Measurements from ENCODE around the gene ZCCHC9. TPM values are rescaled to one million over a fixed set of nuclear protein-coding genes. Genes with fewer than 3 reads are reported as not detected.
"Not testable (repeated sequence)": the region's sequence is repeated elsewhere in the genome, so short reads cannot be mapped to it uniquely, and the experiment has no call there.

Gene ZCCHC9
- total RNA-seq, 2 donors from 2014 or later: 27.6 to 38.6 TPM

- Mint-ChIP-seq H3K9me3 (no peaks in the 10 kb centered on the region), H3K27ac (no peak overlapping the region), H3K36me3 (no peaks in the 10 kb centered on the region)
- ATAC-seq (no peak), DNase-seq (ENCODE audit: low spot score in 2 of 2) (no peak)
Measured at GRCh38 chr5:81335946-81336345, 34.6 kb downstream of the ZCCHC9 start.

- H3K9me3 Mint-ChIP-seq: no peaks in the 10 kb centered on the region
- H3K27ac Mint-ChIP-seq: no peak overlapping the region
- DNase-seq (ENCODE audit: low spot score in 2 of 2): no peak
- ATAC-seq: no peak
- no peaks in the 10 kb centered on the region for H3K36me3 Mint-ChIP-seq
Measured at GRCh38 chr5:81336556-81336955, 35.2 kb downstream of the ZCCHC9 start.

GRCh38 chr5:81337803-81338202, 36.4 kb downstream of the ZCCHC9 start:
- DNase-seq (ENCODE audit: low spot score in 2 of 2) (no peak), ATAC-seq (no peak)
- Mint-ChIP-seq H3K27ac (no peak overlapping the region), H3K9me3 (no peaks in the 10 kb centered on the region), H3K36me3 (no peaks in the 10 kb centered on the region)

GRCh38 chr5:81338213-81338612, 36.8 kb downstream of the ZCCHC9 start:
- not testable (repeated sequence) for H3K27ac Mint-ChIP-seq; H3K36me3 Mint-ChIP-seq; ATAC-seq; DNase-seq (ENCODE audit: low spot score in 2 of 2); H3K9me3 Mint-ChIP-seq

GRCh38 chr5:81344736-81345135, 43.3 kb downstream of the ZCCHC9 start:
- no peaks in the 10 kb centered on the region for H3K36me3 Mint-ChIP-seq
- no peaks in the 10 kb centered on the region for H3K9me3 Mint-ChIP-seq
- H3K27ac Mint-ChIP-seq: no peak overlapping the region

GRCh38 chr5:81345411-81346003, 44.1 kb downstream of the ZCCHC9 start:
- DNase-seq (ENCODE audit: low spot score in 2 of 2) (no peak), ATAC-seq (no peak)
- Mint-ChIP-seq H3K27ac (no peak overlapping the region), H3K9me3 (no peaks in the 10 kb centered on the region), H3K36me3 (no peaks in the 10 kb centered on the region)

More at GRCh38 chr5:81344736-81345135, 43.3 kb downstream of the ZCCHC9 start:
- ATAC-seq (no peak), DNase-seq (ENCODE audit: low spot score in 2 of 2) (no peak)

- no peak overlapping the region for H3K27ac Mint-ChIP-seq
- no peaks in the 10 kb centered on the region for H3K9me3 Mint-ChIP-seq
- DNase-seq (ENCODE audit: low spot score in 2 of 2): no peak
- H3K36me3 Mint-ChIP-seq: no peaks in the 10 kb centered on the region
- no peak for ATAC-seq
Measured at GRCh38 chr5:81349161-81349560, 47.8 kb downstream of the ZCCHC9 start.

GRCh38 chr5:81350507-81350906, 49.1 kb downstream of the ZCCHC9 start:
- Mint-ChIP-seq H3K9me3 (no peaks in the 10 kb centered on the region), H3K27ac (no peak overlapping the region), H3K36me3 (no peaks in the 10 kb centered on the region)
- DNase-seq (ENCODE audit: low spot score in 2 of 2): no peak
- no peak for ATAC-seq

- no peaks in the 10 kb centered on the region for H3K36me3 Mint-ChIP-seq
- ATAC-seq (no peak), DNase-seq (ENCODE audit: low spot score in 2 of 2) (no peak)
- H3K9me3 Mint-ChIP-seq: no peaks in the 10 kb centered on the region
- no peak overlapping the region for H3K27ac Mint-ChIP-seq
Measured at GRCh38 chr5:81353189-81353588, 51.8 kb downstream of the ZCCHC9 start.

- Mint-ChIP-seq H3K27ac (no peak overlapping the region), H3K9me3 (no peaks in the 10 kb centered on the region), H3K36me3 (no peaks in the 10 kb centered on the region)
- DNase-seq (ENCODE audit: low spot score in 2 of 2) (no peak), ATAC-seq (no peak)
Measured at GRCh38 chr5:81354093-81354492, 52.7 kb downstream of the ZCCHC9 start.

GRCh38 chr5:81355291-81356251, 54.2 kb downstream of the ZCCHC9 start:
- no peak for DNase-seq (ENCODE audit: low spot score in 2 of 2)
- ATAC-seq: no peak
- Mint-ChIP-seq H3K27ac (no peak overlapping the region), H3K36me3 (no peaks in the 10 kb centered on the region), H3K9me3 (no peaks in the 10 kb centered on the region)

GRCh38 chr5:81359108-81359507, 57.7 kb downstream of the ZCCHC9 start:
- DNase-seq (ENCODE audit: low spot score in 2 of 2) (no peak), ATAC-seq (no peak)
- Mint-ChIP-seq H3K27ac (no peak overlapping the region), H3K36me3 (no peaks in the 10 kb centered on the region), H3K9me3 (no peaks in the 10 kb centered on the region)

GRCh38 chr5:81359881-81360280, 58.5 kb downstream of the ZCCHC9 start:
- ATAC-seq (no peak), DNase-seq (ENCODE audit: low spot score in 2 of 2) (no peak)
- Mint-ChIP-seq H3K36me3 (no peaks in the 10 kb centered on the region), H3K9me3 (no peaks in the 10 kb centered on the region), H3K27ac (no peak overlapping the region)

GRCh38 chr5:81360640-81361039, 59.3 kb downstream of the ZCCHC9 start:
- Mint-ChIP-seq H3K9me3 (no peaks in the 10 kb centered on the region), H3K27ac (no peak overlapping the region), H3K36me3 (no peaks in the 10 kb centered on the region)
- ATAC-seq (no peak), DNase-seq (ENCODE audit: low spot score in 2 of 2) (no peak)

- H3K9me3 Mint-ChIP-seq: no peaks in the 10 kb centered on the region
- H3K27ac Mint-ChIP-seq: no peak overlapping the region
- no peak for DNase-seq (ENCODE audit: low spot score in 2 of 2)
- no peak for ATAC-seq
- H3K36me3 Mint-ChIP-seq: no peaks in the 10 kb centered on the region
Measured at GRCh38 chr5:81361600-81361999, 60.2 kb downstream of the ZCCHC9 start.
